DOHH2 (cell line): ENCODE results near the gene SLC35B2.

ENCODE experiments used
- H3F3A ChIP-seq: fragments of 200-600 bp; sonication (generic), shearing (Covaris generic); 2 replicates; pipeline ENCODE4 v1.6.0; 2016; ENCODE audit warnings: antibody characterized with exemption, mild to moderate bottlenecking; ENCODE audit not compliant: control insufficient read depth, insufficient read depth
- H3K27ac ChIP-seq: fragments of 200-600 bp; sonication (generic); 2 replicates; pipeline ENCODE4 v1.5.1; 2014; ENCODE audit warnings: low read depth, mild to moderate bottlenecking, low read length, moderate library complexity
- H3K27me3 ChIP-seq: fragments of 200-600 bp; sonication (generic); 2 replicates; pipeline ENCODE4 v1.6.1; 2014; ENCODE audit warnings: mild to moderate bottlenecking, low read length, mixed read lengths; ENCODE audit not compliant: control insufficient read depth
- H3K36me3 ChIP-seq: fragments of 200-600 bp; sonication (generic); 2 replicates; pipeline ENCODE4 v1.6.1; 2014; ENCODE audit warnings: mild to moderate bottlenecking, low read length, moderate library complexity, mixed read lengths; ENCODE audit not compliant: control insufficient read depth
- H3K4me1 ChIP-seq: fragments of 200-600 bp; sonication (generic); 2 replicates; pipeline ENCODE4 v1.6.1; 2014; ENCODE audit warnings: mild to moderate bottlenecking, low read length, mixed read lengths; ENCODE audit not compliant: control insufficient read depth
- H3K4me2 ChIP-seq: fragments of 200-600 bp; sonication (generic); 2 replicates; pipeline ENCODE4 v1.6.0; 2014; ENCODE audit warnings: mild to moderate bottlenecking, low read length, moderate library complexity
- H3K4me3 ChIP-seq: fragments of 200-600 bp; sonication (generic); 2 replicates; pipeline ENCODE4 v1.5.1; 2014; ENCODE audit warnings: mild to moderate bottlenecking, low read length, mixed read lengths
- H3K79me2 ChIP-seq: fragments of 200-600 bp; sonication (generic); 2 replicates; pipeline ENCODE4 v1.6.1; 2014; ENCODE audit warnings: mild to moderate bottlenecking, low read length, mixed read lengths; ENCODE audit not compliant: control insufficient read depth
- H3K9me2 ChIP-seq: fragments of 200-600 bp; sonication (generic); replicated peaks from 2 replicates; pipeline ENCODE4 v1.6.1; 2014; ENCODE audit warnings: mild to moderate bottlenecking, low read length, mixed read lengths; ENCODE audit not compliant: control insufficient read depth
- H3K9me3 ChIP-seq: fragments of 200-600 bp; sonication (generic); 2 replicates; pipeline ENCODE4 v1.6.1; 2014; ENCODE audit warnings: antibody characterized with exemption, low read length, mixed read lengths; ENCODE audit not compliant: control insufficient read depth, insufficient read depth
- H4K20me1 ChIP-seq: fragments of 200-600 bp; sonication (generic); 2 replicates; pipeline ENCODE4 v1.6.0; 2014; ENCODE audit warnings: low read depth, mild to moderate bottlenecking, antibody characterized with exemption, low read length, moderate library complexity; ENCODE audit not compliant: control insufficient read depth, insufficient read depth
- CTCF ChIP-seq: fragments of 200-600 bp; sonication (generic); IDR thresholded peaks from one replicate; pipeline ENCODE4 v1.5.1; 2014; ENCODE audit warnings: antibody characterized with exemption, mild to moderate bottlenecking, low read depth, low read length; ENCODE audit not compliant: poor library complexity, severe bottlenecking
- EZH2phosphoT487 ChIP-seq: fragments of 200-600 bp; sonication (generic); IDR thresholded peaks from 2 replicates; pipeline ENCODE4 v1.6.1; 2017; ENCODE audit warnings: borderline replicate concordance, mild to moderate bottlenecking, antibody characterized with exemption, low read length, moderate library complexity, mixed read lengths

SLC35B2 gene

DNA sequence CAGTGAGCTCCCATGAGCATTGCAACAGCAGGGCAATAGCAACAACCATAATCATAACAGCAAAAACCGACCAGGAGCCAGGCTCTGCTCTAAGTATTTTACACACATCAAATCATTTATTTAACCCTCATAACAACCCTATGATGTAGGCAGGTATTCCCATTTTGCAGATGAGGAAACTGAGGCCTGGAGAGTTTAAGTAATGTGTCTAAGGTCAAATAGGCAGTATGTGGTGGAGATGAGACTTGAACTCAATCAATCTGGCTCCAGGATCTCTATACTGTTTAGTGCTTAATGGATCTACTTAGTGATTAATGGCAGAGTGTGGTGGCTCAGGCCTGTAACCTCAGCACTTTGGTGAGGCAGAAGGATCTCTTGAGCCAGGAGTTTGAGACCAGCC, 16.3 kb upstream of the SLC35B2 start:
- H3K9me2 ChIP-seq: no peaks in the 10 kb centered on the region
- no peaks in the 10 kb centered on the region for H3K79me2 ChIP-seq
- H3K4me1 ChIP-seq: peaks cover 11% of the 10 kb centered on the region
- peaks cover 9% of the 10 kb centered on the region for H3F3A ChIP-seq
- H3K27ac ChIP-seq: no peak overlapping the region
- no peaks in the 10 kb centered on the region for H3K36me3 ChIP-seq
- peaks cover 58% of the 10 kb centered on the region for H3K27me3 ChIP-seq
- H3K4me2 ChIP-seq: no peak overlapping the region
- no peak for TF ChIP-seq EZH2phosphoT487
- no peak for TF ChIP-seq CTCF
- H4K20me1 ChIP-seq: no peaks in the 10 kb centered on the region
- H3K4me3 ChIP-seq: no peak overlapping the region
- no peaks in the 10 kb centered on the region for H3K9me3 ChIP-seq

GRCh38 chr6:44272999-44273566, 15.8 kb upstream of the SLC35B2 start:
- Histone ChIP-seq H3K4me1 (peaks cover 17% of the 10 kb centered on the region), H3K4me3 (no peak overlapping the region), H3K27ac (no peak overlapping the region), H3K9me2 (no peaks in the 10 kb centered on the region), H3K36me3 (no peaks in the 10 kb centered on the region), H3K27me3 (peaks cover 64% of the 10 kb centered on the region), H4K20me1 (no peaks in the 10 kb centered on the region), H3K79me2 (no peaks in the 10 kb centered on the region), H3F3A (peaks cover 9% of the 10 kb centered on the region), H3K9me3 (no peaks in the 10 kb centered on the region), H3K4me2 (no peak overlapping the region)
- TF ChIP-seq EZH2phosphoT487 (no peak), CTCF (no peak)

- Histone ChIP-seq H3K9me3 (no peaks in the 10 kb centered on the region), H4K20me1 (no peaks in the 10 kb centered on the region), H3K4me3 (no peak overlapping the region), H3K79me2 (no peaks in the 10 kb centered on the region), H3K27me3 (peaks cover 60% of the 10 kb centered on the region), H3K4me2 (no peak overlapping the region), H3K9me2 (no peaks in the 10 kb centered on the region), H3F3A (peaks cover 9% of the 10 kb centered on the region), H3K4me1 (peaks cover 22% of the 10 kb centered on the region), H3K27ac (no peak overlapping the region), H3K36me3 (no peaks in the 10 kb centered on the region)
- TF ChIP-seq CTCF: no peak
- no peak for TF ChIP-seq EZH2phosphoT487
Observed at GRCh38 chr6:44272529-44272928, 15.2 kb upstream of the SLC35B2 start.
